Osteoblast (primary cell): ENCODE measurements around the gene PRPF40B. TPM values are rescaled to one million over a fixed set of nuclear protein-coding genes. Genes with fewer than 3 reads are reported as not detected.

Source experiments
- DNase-seq: peaks from one replicate; pipeline ENCODE4 v3.0.0; 2011; ENCODE audit warnings: low spot score, mixed read lengths; ENCODE audit not compliant: insufficient read length; ENCODE audit errors: missing footprints
- H2AFZ ChIP-seq: 2 replicates; pipeline ENCODE4 v1.6.0; 2011; ENCODE audit warnings: mild to moderate bottlenecking, low read length
- H3K27ac ChIP-seq: 2 replicates; pipeline ENCODE4 v1.5.1; 2011; ENCODE audit warnings: mild to moderate bottlenecking, low read depth, low read length, moderate library complexity
- H3K27me3 ChIP-seq: 2 replicates; pipeline ENCODE4 v1.6.0; 2012; ENCODE audit warnings: mild to moderate bottlenecking, control low read depth, inconsistent platforms, low read length, moderate library complexity; ENCODE audit not compliant: insufficient read depth
- H3K36me3 ChIP-seq: 2 replicates; pipeline ENCODE4 v1.5.1; 2011; ENCODE audit warnings: mild to moderate bottlenecking, low read length, control low read depth, moderate library complexity; ENCODE audit not compliant: insufficient read depth
- H3K4me1 ChIP-seq: 2 replicates; pipeline ENCODE4 v1.5.1; 2011; ENCODE audit warnings: mild to moderate bottlenecking, low read length, control low read depth, moderate library complexity; ENCODE audit not compliant: insufficient read depth
- H3K4me2 ChIP-seq: 2 replicates; pipeline ENCODE4 v1.6.0; 2011; ENCODE audit warnings: mild to moderate bottlenecking, low read length; ENCODE audit not compliant: insufficient read depth
- H3K4me3 ChIP-seq: fragments of 200-600 bp; sonication (generic); 3 replicates; pipeline ENCODE4 v1.5.1; 2012; ENCODE audit warnings: mild to moderate bottlenecking, low read length, inconsistent platforms; ENCODE audit not compliant: insufficient read depth
- H3K79me2 ChIP-seq: 2 replicates; pipeline ENCODE4 v1.6.0; 2012; ENCODE audit warnings: mild to moderate bottlenecking, low read length, control low read depth, inconsistent platforms; ENCODE audit not compliant: insufficient read depth
- H3K9me3 ChIP-seq: 2 replicates; pipeline ENCODE4 v1.5.1; 2011; ENCODE audit warnings: low read depth, low read length, control low read depth
- H4K20me1 ChIP-seq: 2 replicates; pipeline ENCODE4 v1.6.0; 2012; ENCODE audit warnings: mild to moderate bottlenecking, low read length, control low read depth; ENCODE audit not compliant: insufficient read depth
- total RNA-seq: library from RNA; depleted of rRNA; stranded (reverse); fragments of >200 nt; gene quantifications from 2 replicates; pipeline ENCODE4 v1.2.3, GENCODE V29; 2012
- TF ChIP-seq, protein P1 (sequence below): IDR thresholded peaks from 2 replicates; pipeline ENCODE4 v1.5.1; 2011; ENCODE audit warnings: mild to moderate bottlenecking, low read depth, low read length, moderate library complexity; ENCODE audit errors: extremely low read depth

The PRPF40B gene
- total RNA-seq, 1 donor: 11.6 TPM

DNA sequence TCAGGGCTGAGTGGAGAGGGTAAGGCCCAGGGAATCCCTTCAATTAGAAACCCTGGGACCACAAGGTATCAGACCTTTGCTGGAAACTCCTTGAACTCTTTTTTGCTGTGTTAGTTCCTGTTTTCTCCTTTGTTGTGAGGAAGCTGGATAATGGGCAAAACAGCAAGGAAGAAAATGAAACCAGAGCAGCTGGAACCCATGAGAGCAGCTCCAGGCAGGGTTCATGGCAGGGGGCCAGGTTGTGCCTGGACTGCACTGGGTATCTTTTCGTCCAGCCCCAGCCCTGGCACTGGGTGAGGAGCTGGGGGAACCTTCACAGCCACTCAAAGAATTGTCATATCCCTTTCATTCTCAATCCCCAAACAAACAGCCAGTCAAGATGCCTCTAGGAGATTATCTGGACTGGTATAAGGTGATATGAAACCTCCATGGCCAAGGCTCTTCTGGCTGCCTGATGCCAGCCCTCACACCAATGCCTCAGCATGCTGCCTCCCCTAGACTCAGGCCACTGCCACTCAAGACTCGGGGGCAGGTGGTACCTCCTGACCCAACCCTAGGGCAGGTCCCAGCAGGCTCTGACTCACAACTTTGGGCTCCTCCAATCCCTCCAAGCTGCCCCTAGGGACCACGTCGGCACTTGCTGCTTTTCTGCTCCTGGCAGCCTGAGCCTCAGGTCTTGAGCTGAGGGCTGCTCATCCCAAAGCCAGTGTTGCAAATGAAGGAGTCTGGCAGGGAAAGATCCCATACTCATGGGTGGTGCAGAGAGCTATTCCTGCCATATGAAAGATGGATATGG lies 34.4 kb upstream of the PRPF40B start:
- Histone ChIP-seq H3K79me2 (no peaks in the 10 kb centered on the region), H3K27ac (no peak overlapping the region), H2AFZ (no peak overlapping the region), H3K4me2 (no peak overlapping the region), H3K36me3 (no peaks in the 10 kb centered on the region), H3K9me3 (no peaks in the 10 kb centered on the region), H4K20me1 (no peaks in the 10 kb centered on the region), H3K4me3 (no peak overlapping the region), H3K27me3 (no peaks in the 10 kb centered on the region), H3K4me1 (peaks cover 4% of the 10 kb centered on the region)
- no peak for DNase-seq
- TF ChIP-seq, protein P1, sequence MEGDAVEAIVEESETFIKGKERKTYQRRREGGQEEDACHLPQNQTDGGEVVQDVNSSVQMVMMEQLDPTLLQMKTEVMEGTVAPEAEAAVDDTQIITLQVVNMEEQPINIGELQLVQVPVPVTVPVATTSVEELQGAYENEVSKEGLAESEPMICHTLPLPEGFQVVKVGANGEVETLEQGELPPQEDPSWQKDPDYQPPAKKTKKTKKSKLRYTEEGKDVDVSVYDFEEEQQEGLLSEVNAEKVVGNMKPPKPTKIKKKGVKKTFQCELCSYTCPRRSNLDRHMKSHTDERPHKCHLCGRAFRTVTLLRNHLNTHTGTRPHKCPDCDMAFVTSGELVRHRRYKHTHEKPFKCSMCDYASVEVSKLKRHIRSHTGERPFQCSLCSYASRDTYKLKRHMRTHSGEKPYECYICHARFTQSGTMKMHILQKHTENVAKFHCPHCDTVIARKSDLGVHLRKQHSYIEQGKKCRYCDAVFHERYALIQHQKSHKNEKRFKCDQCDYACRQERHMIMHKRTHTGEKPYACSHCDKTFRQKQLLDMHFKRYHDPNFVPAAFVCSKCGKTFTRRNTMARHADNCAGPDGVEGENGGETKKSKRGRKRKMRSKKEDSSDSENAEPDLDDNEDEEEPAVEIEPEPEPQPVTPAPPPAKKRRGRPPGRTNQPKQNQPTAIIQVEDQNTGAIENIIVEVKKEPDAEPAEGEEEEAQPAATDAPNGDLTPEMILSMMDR: no peak

DNA sequence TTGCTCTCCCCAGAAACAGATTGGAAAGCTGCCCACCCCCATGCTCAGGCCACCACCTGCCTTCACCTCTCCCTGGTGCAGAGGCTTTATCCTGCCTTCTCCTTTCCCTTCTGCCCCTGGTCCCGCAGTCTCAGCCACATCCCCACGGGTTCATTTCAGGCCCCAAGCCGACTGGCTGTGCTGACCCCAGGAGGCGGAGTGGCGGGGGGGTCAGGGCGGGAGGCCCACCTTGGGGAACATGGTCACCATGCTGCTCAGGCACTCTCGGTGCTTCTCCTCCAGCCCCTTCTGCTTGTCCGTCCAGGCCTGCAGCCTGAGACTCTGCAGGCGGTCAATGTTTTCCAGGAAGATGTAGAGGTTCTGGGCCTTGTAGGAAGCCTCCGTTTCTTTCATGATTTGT lies 24.8 kb upstream of the PRPF40B start:
- H3K79me2 ChIP-seq: no peaks in the 10 kb centered on the region
- no peaks in the 10 kb centered on the region for H3K9me3 ChIP-seq
- no peaks in the 10 kb centered on the region for H3K4me1 ChIP-seq
- no peak overlapping the region for H3K4me3 ChIP-seq
- no peaks in the 10 kb centered on the region for H4K20me1 ChIP-seq
- no peak for DNase-seq
- H3K27ac ChIP-seq: no peak overlapping the region
- TF ChIP-seq, protein P1: no peak
- no peaks in the 10 kb centered on the region for H3K27me3 ChIP-seq
- no peak overlapping the region for H2AFZ ChIP-seq
- peaks cover 3% of the 10 kb centered on the region for H3K36me3 ChIP-seq
- H3K4me2 ChIP-seq: no peak overlapping the region

DNA sequence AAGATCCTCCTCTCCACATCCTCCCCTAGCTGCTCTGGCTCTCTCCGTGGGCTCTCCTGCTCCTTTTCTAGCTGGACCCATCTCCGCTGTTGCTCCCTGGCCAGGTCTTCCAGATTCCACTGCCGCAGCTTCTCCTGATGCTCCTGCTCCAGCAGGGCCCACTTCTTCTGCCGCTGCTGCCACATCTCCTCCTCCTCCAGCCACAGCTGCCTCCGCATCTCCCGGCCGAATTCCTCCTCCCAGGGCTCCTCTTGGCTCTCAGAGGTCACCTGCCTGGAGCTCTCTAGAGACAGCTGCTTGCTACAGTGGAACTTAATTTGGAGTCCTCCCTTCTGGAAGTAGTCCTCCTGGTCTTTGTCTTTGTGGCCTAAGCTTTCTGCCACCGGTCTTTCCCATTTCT lies 23.4 kb upstream of the PRPF40B start:
- Histone ChIP-seq H4K20me1 (no peaks in the 10 kb centered on the region), H2AFZ (no peak overlapping the region), H3K27me3 (no peaks in the 10 kb centered on the region), H3K4me3 (no peak overlapping the region), H3K36me3 (peaks cover 3% of the 10 kb centered on the region), H3K4me2 (no peak overlapping the region), H3K4me1 (no peaks in the 10 kb centered on the region), H3K79me2 (no peaks in the 10 kb centered on the region), H3K27ac (no peak overlapping the region), H3K9me3 (no peaks in the 10 kb centered on the region)
- TF ChIP-seq, protein P1: no peak
- DNase-seq: no peak

DNA sequence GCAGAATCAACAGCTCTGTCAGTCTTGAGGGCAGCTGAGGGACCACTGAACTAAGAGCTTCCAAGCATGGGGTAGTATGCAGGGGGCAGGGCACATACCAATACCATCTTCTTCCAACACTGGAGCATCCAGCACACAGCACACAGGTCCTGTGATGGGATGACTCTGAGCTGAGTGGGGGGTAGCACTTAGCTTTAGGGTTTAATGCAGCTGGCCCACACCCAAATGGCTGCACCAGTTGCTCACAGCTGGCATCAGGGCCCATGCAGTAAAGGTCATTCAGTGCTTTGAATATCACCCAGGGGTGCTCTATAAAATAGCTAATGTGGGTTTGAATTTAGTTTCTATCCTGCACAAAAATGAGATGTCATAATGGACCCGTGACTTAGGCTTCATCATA lies 19.6 kb upstream of the PRPF40B start:
- TF ChIP-seq, protein P1: no peak
- Histone ChIP-seq H4K20me1 (no peaks in the 10 kb centered on the region), H3K4me1 (no peaks in the 10 kb centered on the region), H3K9me3 (no peaks in the 10 kb centered on the region), H3K27me3 (no peaks in the 10 kb centered on the region), H3K36me3 (no peaks in the 10 kb centered on the region), H3K4me2 (no peak overlapping the region), H3K4me3 (no peak overlapping the region), H3K79me2 (no peaks in the 10 kb centered on the region), H2AFZ (no peak overlapping the region), H3K27ac (no peak overlapping the region)
- no peak for DNase-seq
